Ishikawa (cell line): ENCODE measurements around the gene RPTOR.

Experiments
- CEBPB ChIP-seq: IDR thresholded peaks from 2 replicates; pipeline ENCODE4 v1.6.1; 2012
- CREB1 ChIP-seq: IDR thresholded peaks from 2 replicates; pipeline ENCODE4 v1.6.1; 2012; ENCODE audit warnings: low read depth
- EGR1 ChIP-seq: IDR thresholded peaks from 2 replicates; pipeline ENCODE4 v1.6.1; 2012
- EP300 ChIP-seq: IDR thresholded peaks from 2 replicates; pipeline ENCODE4 v1.6.1; 2012; ENCODE audit warnings: borderline replicate concordance
- FOXM1 ChIP-seq: IDR thresholded peaks from 2 replicates; pipeline ENCODE4 v1.6.1; 2012; ENCODE audit warnings: low read depth, borderline replicate concordance
- NFIC ChIP-seq: IDR thresholded peaks from 2 replicates; pipeline ENCODE4 v1.6.1; 2012
- RAD21 ChIP-seq: IDR thresholded peaks from 2 replicates; pipeline ENCODE4 v1.6.1; 2012; ENCODE audit warnings: low read depth
- TAF1 ChIP-seq: IDR thresholded peaks from 2 replicates; pipeline ENCODE4 v1.6.1; 2012; ENCODE audit warnings: low read depth, mild to moderate bottlenecking
- TCF12 ChIP-seq: IDR thresholded peaks from 2 replicates; pipeline ENCODE4 v1.6.1; 2012; ENCODE audit warnings: low read depth
- TEAD4 ChIP-seq: IDR thresholded peaks from 2 replicates; pipeline ENCODE4 v1.6.1; 2012
- YY1 ChIP-seq: IDR thresholded peaks from 2 replicates; pipeline ENCODE4 v1.6.1; 2012; ENCODE audit warnings: low read depth
- ZBTB7A ChIP-seq: IDR thresholded peaks from 2 replicates; pipeline ENCODE4 v1.6.1; 2012; ENCODE audit warnings: low read depth
- TF ChIP-seq, protein P1 (sequence below): IDR thresholded peaks from 2 replicates; pipeline ENCODE4 v1.6.1; 2012
- TF ChIP-seq, protein P2 (sequence below): IDR thresholded peaks from 2 replicates; pipeline ENCODE4 v1.6.1; 2012; ENCODE audit warnings: low read depth, mild to moderate bottlenecking
- TF ChIP-seq, protein P3 (sequence below): IDR thresholded peaks from 2 replicates; pipeline ENCODE4 v1.6.1; 2012

The RPTOR gene

GRCh38 chr17:80710714-80711302, 166.2 kb downstream of the RPTOR start:
- no peak for TF ChIP-seq ZBTB7A
- no peak for TF ChIP-seq TCF12
- TF ChIP-seq, protein P1, sequence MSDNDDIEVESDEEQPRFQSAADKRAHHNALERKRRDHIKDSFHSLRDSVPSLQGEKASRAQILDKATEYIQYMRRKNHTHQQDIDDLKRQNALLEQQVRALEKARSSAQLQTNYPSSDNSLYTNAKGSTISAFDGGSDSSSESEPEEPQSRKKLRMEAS: no peak
- no peak for TF ChIP-seq TEAD4
- TF ChIP-seq YY1: no peak
- TF ChIP-seq CREB1: no peak
- no peak for TF ChIP-seq RAD21

DNA sequence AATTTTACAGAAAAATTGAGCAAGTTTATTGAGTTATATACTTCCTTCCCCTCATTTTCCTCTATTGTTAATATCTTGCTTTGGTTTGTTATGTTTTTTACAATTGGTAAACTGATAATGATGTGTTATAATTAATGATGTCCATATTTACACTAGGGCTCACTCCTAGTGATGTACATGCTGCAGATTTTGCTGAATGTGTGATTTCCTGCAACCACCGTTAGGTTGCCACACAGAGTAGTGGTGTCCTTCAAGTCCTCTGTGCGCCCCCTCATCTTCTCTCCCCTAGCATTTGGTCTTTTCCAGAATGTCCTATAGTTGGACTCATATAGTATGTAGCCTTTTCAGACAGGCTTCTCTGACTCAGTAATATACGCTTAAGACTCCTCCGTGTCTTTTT, 167.5 kb downstream of the RPTOR start:
- TF ChIP-seq, protein P2, sequence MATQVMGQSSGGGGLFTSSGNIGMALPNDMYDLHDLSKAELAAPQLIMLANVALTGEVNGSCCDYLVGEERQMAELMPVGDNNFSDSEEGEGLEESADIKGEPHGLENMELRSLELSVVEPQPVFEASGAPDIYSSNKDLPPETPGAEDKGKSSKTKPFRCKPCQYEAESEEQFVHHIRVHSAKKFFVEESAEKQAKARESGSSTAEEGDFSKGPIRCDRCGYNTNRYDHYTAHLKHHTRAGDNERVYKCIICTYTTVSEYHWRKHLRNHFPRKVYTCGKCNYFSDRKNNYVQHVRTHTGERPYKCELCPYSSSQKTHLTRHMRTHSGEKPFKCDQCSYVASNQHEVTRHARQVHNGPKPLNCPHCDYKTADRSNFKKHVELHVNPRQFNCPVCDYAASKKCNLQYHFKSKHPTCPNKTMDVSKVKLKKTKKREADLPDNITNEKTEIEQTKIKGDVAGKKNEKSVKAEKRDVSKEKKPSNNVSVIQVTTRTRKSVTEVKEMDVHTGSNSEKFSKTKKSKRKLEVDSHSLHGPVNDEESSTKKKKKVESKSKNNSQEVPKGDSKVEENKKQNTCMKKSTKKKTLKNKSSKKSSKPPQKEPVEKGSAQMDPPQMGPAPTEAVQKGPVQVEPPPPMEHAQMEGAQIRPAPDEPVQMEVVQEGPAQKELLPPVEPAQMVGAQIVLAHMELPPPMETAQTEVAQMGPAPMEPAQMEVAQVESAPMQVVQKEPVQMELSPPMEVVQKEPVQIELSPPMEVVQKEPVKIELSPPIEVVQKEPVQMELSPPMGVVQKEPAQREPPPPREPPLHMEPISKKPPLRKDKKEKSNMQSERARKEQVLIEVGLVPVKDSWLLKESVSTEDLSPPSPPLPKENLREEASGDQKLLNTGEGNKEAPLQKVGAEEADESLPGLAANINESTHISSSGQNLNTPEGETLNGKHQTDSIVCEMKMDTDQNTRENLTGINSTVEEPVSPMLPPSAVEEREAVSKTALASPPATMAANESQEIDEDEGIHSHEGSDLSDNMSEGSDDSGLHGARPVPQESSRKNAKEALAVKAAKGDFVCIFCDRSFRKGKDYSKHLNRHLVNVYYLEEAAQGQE: no peak
- no peak for TF ChIP-seq TAF1
- TF ChIP-seq, protein P3, sequence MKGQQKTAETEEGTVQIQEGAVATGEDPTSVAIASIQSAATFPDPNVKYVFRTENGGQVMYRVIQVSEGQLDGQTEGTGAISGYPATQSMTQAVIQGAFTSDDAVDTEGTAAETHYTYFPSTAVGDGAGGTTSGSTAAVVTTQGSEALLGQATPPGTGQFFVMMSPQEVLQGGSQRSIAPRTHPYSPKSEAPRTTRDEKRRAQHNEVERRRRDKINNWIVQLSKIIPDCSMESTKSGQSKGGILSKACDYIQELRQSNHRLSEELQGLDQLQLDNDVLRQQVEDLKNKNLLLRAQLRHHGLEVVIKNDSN: no peak
- no peak for TF ChIP-seq CREB1
- no peak for TF ChIP-seq EP300
- TF ChIP-seq TEAD4: no peak
- no peak for TF ChIP-seq ZBTB7A
- TF ChIP-seq, protein P1: no peak
- TF ChIP-seq YY1: no peak
- TF ChIP-seq FOXM1: no peak
- TF ChIP-seq NFIC: no peak
- no peak for TF ChIP-seq CEBPB
- no peak for TF ChIP-seq RAD21

- TF ChIP-seq CREB1 (no peak), EP300 (no peak), TCF12 (no peak), YY1 (no peak), TEAD4 (no peak), RAD21 (no peak), TAF1 (no peak), ZBTB7A (no peak), CEBPB (no peak), NFIC (no peak), EGR1 (no peak), FOXM1 (no peak)
- TF ChIP-seq, protein P1: no peak
- TF ChIP-seq, protein P2: no peak
- TF ChIP-seq, protein P3: no peak
These were observed 168.0 kb downstream of the RPTOR start for GRCh38 chr17:80712606-80713005.

DNA sequence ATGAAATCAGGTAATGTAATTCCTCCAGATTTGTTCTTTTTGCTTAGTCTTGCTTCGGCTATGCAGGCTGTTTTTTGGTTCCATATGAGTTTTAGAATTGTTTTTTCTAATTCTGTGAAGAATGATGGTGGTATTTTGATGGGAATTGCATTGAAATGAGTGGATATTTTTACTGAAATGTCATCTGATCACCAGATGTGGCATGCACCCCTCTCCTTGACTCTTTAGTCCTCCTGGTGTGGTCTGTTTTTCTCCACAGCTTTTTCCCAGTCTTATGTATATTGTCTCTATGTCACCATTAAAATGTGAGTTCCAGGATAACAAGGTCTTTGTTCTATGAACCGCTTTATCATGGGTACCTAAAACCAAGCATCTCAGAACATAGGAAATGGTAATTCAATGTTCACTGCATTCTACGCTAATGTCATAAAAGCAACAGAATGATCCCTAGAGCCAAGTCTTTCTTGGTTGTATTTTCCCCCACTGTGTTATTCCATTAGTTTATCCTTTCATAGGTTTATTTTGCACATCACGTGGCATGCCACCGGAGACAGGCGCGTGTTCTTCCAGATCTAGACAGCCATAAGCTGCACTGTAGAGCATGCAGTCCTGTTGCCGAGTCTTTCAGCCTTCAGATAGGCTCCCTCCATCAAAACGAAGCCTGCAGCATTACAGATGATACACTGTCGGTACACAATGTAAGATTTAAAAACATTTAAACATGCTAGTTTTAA, 172.5 kb downstream of the RPTOR start:
- TF ChIP-seq, protein P1: no peak
- TF ChIP-seq TCF12 (no peak), FOXM1 (no peak), EGR1 (no peak), EP300 (no peak), YY1 (no peak), TEAD4 (no peak), RAD21 (no peak), NFIC (no peak), CEBPB (no peak), ZBTB7A (no peak), TAF1 (no peak), CREB1 (no peak)
- TF ChIP-seq, protein P3: no peak
- TF ChIP-seq, protein P2: no peak
